NCI-H146 (cell line): ENCODE results near the gene RAB3GAP1.
A peak's percentile ranks its signal among the peaks of the same experiment; 100 is the strongest.
"Not testable (repeated sequence)": the region's sequence is repeated elsewhere in the genome, so short reads cannot be mapped to it uniquely, and the experiment has no call there.

Experiments used
- DNase-seq: peaks from one replicate; lab custom pipeline; 2025; lab: John Stamatoyannopoulos, UW

Gene RAB3GAP1

DNA sequence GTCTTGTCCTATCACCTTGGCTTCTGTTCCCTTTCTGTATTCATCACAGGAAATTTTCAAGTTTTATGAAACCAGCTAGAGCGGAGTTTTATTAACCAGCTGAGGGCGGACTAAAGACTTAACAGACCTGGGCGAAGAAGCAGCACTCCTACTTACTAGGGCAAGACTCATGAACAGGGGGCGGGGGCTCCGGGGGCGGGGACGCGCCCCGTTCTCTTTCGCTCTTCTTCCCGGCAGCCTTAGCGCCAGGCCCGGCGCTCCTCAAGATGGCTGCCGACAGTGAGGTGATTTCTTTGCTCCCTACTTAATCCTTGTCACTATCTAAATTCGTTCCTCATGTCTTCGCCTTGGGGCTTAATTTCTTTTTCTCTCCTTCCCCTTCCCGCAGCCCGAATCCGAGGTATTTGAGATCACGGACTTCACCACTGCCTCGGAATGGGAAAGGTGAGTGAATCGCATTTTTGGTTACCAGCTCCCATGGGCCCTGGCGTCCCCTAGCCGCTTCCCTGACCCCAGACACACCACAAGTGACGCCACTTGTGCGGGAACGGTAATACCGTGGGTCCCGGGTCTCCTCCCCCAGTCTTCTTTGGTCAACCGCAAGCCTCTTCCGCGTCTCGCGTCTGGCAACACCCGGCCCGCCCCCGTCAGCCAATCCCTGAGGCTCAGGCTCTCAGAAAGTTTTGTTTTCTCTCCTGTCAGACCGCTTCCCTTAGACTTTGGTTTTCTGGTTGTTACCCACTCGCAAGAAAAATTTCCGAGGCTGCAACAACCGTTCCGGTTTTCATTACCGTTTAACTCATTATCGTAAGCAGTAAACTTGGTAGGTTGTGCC is at the start of gene RAB3GAP1:
Gene RAB3GAP1, plus strand, starts transcription at position 251 of the 835 bp plus-strand sequence. Its CDS starts 16 bp downstream, at position 267.
- peak; percentile 89 for DNase-seq

- DNase-seq: no peak
Observed at GRCh38 chr2:135002836-135003235, 49.3 kb upstream of the RAB3GAP1 start.

DNA sequence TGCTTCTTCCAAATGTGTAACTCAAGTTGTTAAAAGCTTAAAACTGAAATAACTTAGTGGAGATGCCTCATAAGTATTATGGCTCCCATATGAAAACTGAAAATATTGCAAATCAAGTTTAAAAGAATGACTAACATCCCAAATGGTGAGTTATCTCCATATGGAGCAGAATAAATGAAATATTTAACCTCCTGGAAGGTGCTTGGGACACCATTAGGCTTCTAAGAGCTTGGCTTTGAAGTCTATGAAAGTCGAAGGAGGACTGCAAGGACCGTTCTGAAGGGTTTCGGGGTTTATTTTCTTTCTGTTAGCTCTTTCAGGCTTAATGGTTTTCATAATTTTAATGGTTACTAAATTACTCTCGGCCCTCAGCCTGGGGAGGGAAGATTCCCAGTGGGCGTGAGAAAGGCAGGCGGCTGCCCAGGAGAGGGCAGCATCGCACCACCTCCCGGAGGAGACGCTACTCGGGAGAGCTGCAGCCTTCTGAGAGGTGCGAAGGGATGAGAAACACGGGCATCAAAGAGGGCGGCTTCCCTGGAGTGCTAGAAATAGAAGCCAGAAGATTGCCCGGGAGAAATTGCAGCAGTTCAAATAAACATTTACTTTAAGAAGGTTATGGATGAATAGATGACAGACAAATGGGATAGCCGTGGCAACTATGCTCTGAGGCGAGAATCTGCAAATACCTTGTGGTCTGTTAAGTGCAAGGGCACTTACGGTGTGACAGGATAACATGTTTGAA is 47.9 kb upstream of the RAB3GAP1 start:
- peak; percentile 80 for DNase-seq

DNA sequence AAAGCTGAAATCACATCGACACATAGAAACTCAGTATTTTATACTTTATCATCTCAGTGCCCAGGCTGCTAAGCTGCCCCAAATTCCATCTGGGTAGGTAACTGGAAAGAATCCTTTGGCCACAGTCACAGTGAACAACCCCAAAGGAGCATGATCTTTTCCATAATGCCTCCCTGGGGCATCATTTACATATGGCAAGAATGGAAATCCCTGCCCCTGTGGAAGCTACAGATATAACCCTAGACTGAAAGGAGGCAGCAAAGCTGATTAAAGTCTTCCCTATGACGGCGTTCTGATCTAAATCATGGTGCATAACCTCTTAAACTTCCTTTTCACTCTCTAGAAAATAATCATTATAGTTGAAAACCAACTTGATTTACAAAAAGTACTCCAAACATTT is 46.3 kb upstream of the RAB3GAP1 start:
- DNase-seq: no peak

GRCh38 chr2:135009339-135009738 is 42.8 kb upstream of the RAB3GAP1 start:
- DNase-seq: no peak

DNA sequence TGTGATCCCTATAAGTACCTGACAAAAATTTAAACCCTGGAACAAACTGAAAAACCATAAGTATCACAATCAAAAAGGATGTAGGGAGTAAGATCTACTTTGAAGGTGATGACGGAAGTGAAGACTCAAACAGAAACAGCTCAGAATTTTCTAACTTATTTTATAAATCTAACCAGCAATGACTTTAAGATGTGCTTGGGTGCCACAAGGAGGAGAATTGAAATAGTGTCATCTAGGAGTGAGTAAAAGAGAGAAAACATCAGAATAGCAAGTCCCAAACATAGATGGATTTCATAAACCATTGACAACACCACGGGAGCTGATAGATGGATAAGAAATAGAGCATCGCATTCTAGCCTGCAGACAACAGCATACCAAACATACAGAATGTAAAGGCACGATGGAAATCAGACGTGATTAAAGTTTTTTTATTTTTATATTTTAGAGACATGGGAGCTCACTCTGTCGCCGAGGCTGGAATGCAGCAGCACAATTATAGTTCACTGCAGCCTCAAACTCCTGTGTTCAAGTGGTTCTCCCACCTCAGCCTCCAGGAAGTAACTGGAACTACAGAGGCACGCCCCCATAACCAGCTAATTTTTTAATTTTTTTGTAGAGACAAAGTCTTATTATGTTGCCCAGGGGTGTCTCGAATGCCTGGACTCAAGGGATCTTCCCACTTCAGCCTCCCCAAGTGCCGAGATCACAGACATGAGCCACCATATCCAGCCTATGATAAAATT is 41.7 kb upstream of the RAB3GAP1 start:
- DNase-seq: no peak

DNA sequence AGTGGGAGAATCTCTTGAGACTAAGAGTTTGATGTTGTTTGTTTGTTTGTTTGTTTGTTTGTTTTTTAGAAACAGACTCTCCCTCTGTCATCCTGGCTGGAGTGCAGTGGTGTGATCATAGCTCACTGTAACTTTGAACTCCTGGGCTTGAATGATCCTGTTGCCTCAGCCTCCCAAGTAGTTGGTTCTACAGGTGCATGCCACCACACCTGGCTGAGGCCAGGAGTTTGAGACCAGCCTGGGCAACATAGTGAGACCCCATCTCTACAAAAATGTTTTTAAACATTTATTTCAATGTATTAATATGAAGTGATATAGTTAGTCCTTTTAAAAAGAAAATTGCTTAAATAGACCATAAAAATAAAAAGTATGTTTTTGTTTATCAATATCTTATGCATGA is 40.5 kb upstream of the RAB3GAP1 start:
- DNase-seq: no peak

GRCh38 chr2:135021618-135022017 is 30.5 kb upstream of the RAB3GAP1 start:
- DNase-seq: no peak

DNA sequence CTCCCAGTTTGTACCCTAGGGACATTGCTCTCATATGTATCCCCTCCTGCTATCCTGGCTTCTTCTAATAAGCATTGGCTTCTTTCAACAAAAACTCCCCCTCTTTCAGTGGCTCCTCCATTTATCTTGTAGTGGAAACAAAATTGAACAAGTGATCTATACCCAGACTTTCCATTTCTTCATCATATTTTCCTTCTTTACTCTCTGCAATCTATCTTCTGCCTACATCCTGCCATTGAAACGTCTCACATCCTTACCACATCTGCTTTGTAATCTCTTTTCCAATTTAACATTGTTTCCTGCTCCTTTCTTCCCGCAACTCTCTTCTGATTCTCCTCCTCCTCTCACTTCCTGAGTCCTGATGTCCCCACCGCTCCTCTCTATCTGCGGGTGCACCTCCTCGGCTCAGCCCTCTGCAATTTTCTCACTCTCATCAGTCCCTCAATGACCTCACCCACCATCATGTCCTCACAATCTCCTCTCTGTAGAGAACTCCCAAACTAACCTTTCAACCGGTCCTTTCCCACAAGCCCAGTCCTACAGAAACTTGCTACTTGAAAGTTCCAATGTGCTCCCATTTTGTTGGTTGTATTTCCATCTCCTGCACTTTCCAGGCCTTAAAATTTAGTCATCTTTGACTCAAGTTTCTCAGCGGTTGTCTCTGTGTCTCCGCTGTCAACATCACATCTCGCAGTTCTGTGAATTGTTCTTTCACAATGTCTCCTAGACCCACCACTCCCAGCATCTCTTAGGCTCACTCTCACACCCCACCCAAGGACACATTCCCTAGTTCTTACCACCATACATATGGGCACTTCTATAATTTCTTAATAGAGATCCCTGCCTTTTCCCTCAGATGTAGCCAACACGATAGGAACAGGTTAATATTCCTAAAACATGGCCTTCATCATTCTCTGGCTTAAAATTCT is 28.9 kb upstream of the RAB3GAP1 start:
- DNase-seq: no peak

- no peak for DNase-seq
Observed at GRCh38 chr2:135023886-135024485, 28.1 kb upstream of the RAB3GAP1 start.

- DNase-seq: no peak
Observed at GRCh38 chr2:135029481-135030134, 22.5 kb upstream of the RAB3GAP1 start.

GRCh38 chr2:135030826-135031225 is 21.3 kb upstream of the RAB3GAP1 start:
- DNase-seq: no peak

GRCh38 chr2:135033216-135033615 is 18.9 kb upstream of the RAB3GAP1 start:
- DNase-seq: not testable (repeated sequence)

- DNase-seq: no peak
Observed at GRCh38 chr2:135037831-135038230, 14.3 kb upstream of the RAB3GAP1 start.

GRCh38 chr2:135043345-135043744 is 8.7 kb upstream of the RAB3GAP1 start:
- DNase-seq: no peak

DNA sequence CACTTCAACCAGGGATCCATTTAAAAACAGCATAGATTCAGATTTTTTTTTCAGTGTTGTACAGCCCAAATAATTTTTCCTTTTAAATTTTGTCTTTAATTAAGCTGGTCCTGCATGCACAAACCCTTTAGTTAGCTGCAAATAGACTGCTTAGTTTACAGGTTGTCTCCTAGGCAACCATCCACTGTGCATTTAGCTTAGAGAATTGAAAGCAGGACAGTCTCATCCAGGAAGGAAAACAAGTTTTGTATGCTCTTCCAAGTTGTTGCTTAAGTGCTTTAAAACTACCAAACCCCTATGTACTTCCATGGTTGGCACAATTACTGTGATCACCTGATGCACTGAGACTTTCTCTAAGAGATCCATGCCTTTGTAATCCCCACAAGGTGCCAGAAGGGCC is 4.8 kb upstream of the RAB3GAP1 start, which contains the start of gene MAP3K19:
Gene MAP3K19, minus strand, starts transcription at position 148 of the 400 bp plus-strand sequence. CDS start 22,800 bp downstream, outside the sequence.
- DNase-seq: no peak

DNA sequence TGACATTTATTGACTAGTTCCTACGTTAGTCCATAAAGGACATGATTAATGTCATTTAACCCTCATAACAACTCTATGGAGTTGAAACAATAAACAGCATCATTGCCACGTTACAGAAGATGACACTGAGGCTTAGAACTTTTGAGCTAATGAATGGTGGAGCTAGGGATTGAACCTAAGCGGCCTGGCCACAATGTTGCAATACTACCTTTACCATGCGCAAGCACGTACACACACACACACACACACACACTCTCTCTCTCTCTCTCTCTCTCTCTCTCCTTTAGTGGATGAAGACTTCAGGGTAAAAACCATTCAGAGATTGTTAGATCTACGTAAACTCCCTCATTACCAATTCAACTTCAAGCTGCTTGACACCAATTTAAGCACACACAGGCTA is 4.0 kb upstream of the RAB3GAP1 start:
- DNase-seq: no peak

DNA sequence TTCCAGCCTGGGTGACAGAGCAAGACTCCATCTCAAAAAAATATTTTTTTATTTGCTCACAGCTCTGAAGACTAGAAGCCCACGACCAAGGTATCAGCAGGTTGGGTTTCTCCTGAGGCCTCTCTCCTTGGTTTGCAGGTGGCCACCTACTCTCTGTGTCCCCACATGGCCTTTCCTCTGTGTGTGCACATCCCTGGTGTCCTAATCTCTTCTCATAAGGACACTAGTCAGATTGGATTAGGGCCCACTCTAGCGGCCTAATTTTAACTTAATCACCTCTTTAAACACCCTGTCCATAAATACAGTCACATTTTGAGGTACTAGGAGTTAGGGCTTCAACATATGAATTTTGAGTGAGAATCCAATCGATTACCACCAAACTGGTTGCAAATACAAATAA is 2.0 kb upstream of the RAB3GAP1 start:
- DNase-seq: no peak

DNA sequence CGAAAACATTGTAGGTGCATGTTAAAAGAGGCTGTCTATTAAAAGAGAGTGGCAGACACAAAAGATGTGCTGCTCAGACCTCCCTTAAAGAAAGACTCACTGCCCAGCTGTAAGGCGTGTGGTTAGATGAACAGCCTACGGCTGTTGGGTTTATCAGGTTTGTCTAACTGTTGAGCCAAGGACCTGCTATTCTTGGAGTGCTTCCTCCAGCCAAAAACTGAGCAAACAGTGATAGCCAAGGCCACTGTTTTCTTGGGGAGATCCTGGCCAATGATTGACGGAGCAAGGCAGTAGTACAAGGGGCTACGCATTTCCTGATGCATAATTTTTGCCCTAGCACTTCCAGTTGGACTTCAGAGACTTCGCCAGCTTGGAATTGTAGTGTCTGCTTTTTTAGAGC is 1.4 kb upstream of the RAB3GAP1 start:
- no peak for DNase-seq

- DNase-seq: no peak
Observed at GRCh38 chr2:135052997-135053474, 944 bp downstream of the RAB3GAP1 start.
